Duodenal mucosa (tissue), 2 donors: Measurements from ENCODE around the gene PIAS4.

Experiments
- H3K27ac ChIP-seq: one replicate; pipeline ENCODE4 v1.7.0; 2013; ENCODE audit warnings: low read depth, low read length
- H3K27me3 ChIP-seq, 2 donors: one replicate each; pipeline ENCODE4 v1.7.0; 2013; ENCODE audit warnings: low read length in 2 of 2, control low read depth in 1 of 2; ENCODE audit not compliant: insufficient read depth in 2 of 2, control insufficient read depth in 1 of 2
- H3K36me3 ChIP-seq, 2 donors: one replicate each; pipeline ENCODE4 v1.7.0; 2013; ENCODE audit warnings: low read length in 2 of 2, control low read depth in 1 of 2; ENCODE audit not compliant: insufficient read depth in 2 of 2, control insufficient read depth in 1 of 2
- H3K4me1 ChIP-seq, 2 donors: one replicate each; pipeline ENCODE4 v1.7.0; 2013; ENCODE audit warnings: low read length in 2 of 2, control low read depth in 1 of 2; ENCODE audit not compliant: insufficient read depth in 2 of 2, control insufficient read depth in 1 of 2
- H3K4me3 ChIP-seq, 2 donors: one replicate each; pipeline ENCODE4 v1.7.0; 2013; ENCODE audit warnings: low read length in 2 of 2, low read depth in 1 of 2
- H3K9ac ChIP-seq, 2 donors: one replicate each; pipeline ENCODE4 v1.7.0; 2013; ENCODE audit warnings: low read length in 2 of 2, low read depth in 1 of 2
- H3K9me3 ChIP-seq, 2 donors: one replicate each; pipeline ENCODE4 v1.7.0; 2013; ENCODE audit warnings: low read length in 2 of 2, control low read depth in 1 of 2; ENCODE audit not compliant: control insufficient read depth in 1 of 2

The PIAS4 gene

GRCh38 chr19:4080473-4080872, 72.9 kb downstream of the PIAS4 start:
- no peak overlapping the region for H3K4me3 ChIP-seq
- no peaks in the 10 kb centered on the region for H3K27me3 ChIP-seq
- H3K27ac ChIP-seq, result no peak overlapping the region
- H3K36me3 ChIP-seq, result no peaks in the 10 kb centered on the region
- H3K4me1 ChIP-seq, result peaks cover 25 to 26% of the 10 kb centered on the region in 2 donors
- no peak overlapping the region for H3K9ac ChIP-seq
- no peaks in the 10 kb centered on the region for H3K9me3 ChIP-seq

DNA sequence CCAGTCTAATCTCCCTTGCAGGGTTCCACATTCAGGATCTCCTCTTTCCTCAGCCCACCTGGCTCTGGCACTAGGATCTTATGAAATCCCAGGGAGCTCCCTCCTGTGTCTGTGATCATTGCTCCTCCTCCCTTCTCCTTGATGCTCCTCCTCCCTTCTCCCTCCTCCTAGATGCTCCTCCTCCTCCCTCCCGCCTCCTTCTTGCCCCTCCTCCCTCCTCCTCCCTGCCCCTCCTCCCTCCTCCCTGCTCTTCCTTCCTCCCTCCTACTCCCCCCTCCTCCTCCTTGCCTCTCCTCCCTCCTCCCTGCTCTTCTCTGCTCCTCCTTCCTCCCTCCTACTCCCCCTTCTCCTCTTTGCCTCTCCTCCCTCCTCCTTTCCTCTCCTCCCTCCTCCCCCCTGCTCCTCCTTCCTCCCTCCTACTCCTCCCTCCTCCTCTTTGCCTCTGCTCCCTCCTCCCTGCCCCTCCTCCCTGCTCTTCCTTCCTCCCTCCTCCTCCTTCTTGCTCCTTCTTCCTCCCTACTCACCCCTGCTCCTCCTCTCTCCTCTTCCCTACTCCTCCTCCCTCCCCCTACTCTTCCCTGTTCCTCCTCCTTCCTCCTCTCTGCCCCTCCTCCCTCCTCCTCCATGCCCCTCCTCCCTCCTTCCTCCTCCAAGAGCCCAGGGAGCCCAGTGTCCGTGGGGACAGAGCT, 74.0 kb downstream of the PIAS4 start:
- Histone ChIP-seq H3K9me3 (no peaks in the 10 kb centered on the region), H3K27me3 (no peaks in the 10 kb centered on the region), H3K27ac (no peak overlapping the region), H3K4me3 (no peak overlapping the region), H3K4me1 (peaks cover 25 to 33% of the 10 kb centered on the region in 2 donors), H3K36me3 (no peaks in the 10 kb centered on the region), H3K9ac (no peak overlapping the region)

- H3K9me3 ChIP-seq, result no peaks in the 10 kb centered on the region
- no peak overlapping the region for H3K9ac ChIP-seq
- peaks cover 21 to 36% of the 10 kb centered on the region in 2 donors for H3K4me1 ChIP-seq
- no peak overlapping the region for H3K4me3 ChIP-seq
- H3K36me3 ChIP-seq, result no peaks in the 10 kb centered on the region
- H3K27ac ChIP-seq, result no peak overlapping the region
- H3K27me3 ChIP-seq, result no peaks in the 10 kb centered on the region
Observed at GRCh38 chr19:4082172-4082571, 74.6 kb downstream of the PIAS4 start.

- Histone ChIP-seq H3K27ac (peak overlapping the region; percentile 42), H3K9me3 (no peaks in the 10 kb centered on the region), H3K9ac (peak overlapping the region; percentile 39 to 43), H3K4me3 (peak overlapping the region; percentile 29 to 50), H3K27me3 (no peaks in the 10 kb centered on the region), H3K4me1 (peaks cover 16 to 36% of the 10 kb centered on the region in 2 donors), H3K36me3 (no peaks in the 10 kb centered on the region)
Observed at GRCh38 chr19:4083677-4084546, 76.4 kb downstream of the PIAS4 start.

GRCh38 chr19:4084547-4084877, 77.0 kb downstream of the PIAS4 start:
- Histone ChIP-seq H3K27ac (peak overlapping the region; percentile 56), H3K27me3 (no peaks in the 10 kb centered on the region), H3K4me1 (peaks cover 16 to 36% of the 10 kb centered on the region in 2 donors), H3K36me3 (no peaks in the 10 kb centered on the region), H3K9ac (peak overlapping the region in 1 of 2 donors; percentile 43), H3K4me3 (peak overlapping the region; percentile 29 to 50), H3K9me3 (no peaks in the 10 kb centered on the region)

GRCh38 chr19:4086411-4086867, 78.9 kb downstream of the PIAS4 start:
- Histone ChIP-seq H3K4me1 (peaks cover 16 to 36% of the 10 kb centered on the region in 2 donors), H3K9me3 (no peaks in the 10 kb centered on the region), H3K4me3 (no peak overlapping the region), H3K9ac (peak overlapping the region in 1 of 2 donors; percentile 32), H3K27me3 (no peaks in the 10 kb centered on the region), H3K36me3 (peaks cover 0 to 14% of the 10 kb centered on the region in 2 donors), H3K27ac (no peak overlapping the region)

DNA sequence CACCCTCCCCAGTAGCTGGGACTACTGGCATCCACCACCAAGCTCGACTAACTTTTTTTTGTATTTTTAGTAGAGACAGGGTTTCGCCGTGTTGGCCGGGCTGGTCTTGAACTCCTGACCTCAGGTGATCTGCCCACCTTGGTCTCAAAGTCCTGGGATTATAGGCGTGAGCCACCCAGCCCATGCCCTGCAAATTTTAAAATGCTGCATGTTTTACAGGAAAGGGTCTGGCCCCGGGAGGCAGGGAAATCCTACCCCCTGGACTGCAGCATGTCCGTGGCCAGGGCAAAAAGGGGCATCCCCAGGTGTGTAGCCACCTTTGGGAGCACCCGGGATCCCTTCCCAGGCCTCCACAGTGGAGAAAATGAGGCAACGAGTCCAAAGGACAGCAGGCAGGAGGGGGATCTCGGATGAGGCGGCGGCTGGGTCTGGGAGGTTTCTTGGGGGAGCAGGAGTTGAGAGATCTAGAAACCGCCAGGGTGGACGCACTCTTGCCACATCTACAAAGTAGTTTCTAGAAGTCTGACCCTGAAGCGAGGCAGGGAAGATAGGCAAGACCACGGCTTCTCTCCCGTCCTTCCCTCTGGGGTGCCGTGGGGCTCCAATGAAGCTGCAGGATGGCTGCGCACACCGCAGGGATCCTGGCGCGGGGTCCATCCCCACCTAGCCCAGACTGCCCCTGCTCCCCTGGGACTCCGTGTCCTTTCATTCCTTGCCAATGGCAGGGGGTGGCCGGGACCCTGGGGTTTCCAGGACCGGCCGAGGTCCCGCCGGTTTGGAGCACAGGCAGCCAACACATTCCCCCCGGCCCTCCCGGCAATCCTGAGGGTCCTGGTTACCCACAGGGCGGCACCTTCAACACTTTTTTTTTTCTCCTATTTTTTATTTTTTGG, 80.5 kb downstream of the PIAS4 start:
- Histone ChIP-seq H3K4me3 (no peak overlapping the region), H3K36me3 (peaks cover 0 to 19% of the 10 kb centered on the region in 2 donors), H3K27ac (no peak overlapping the region), H3K9me3 (no peaks in the 10 kb centered on the region), H3K4me1 (peaks cover 16 to 36% of the 10 kb centered on the region in 2 donors), H3K27me3 (no peaks in the 10 kb centered on the region), H3K9ac (no peak overlapping the region)

DNA sequence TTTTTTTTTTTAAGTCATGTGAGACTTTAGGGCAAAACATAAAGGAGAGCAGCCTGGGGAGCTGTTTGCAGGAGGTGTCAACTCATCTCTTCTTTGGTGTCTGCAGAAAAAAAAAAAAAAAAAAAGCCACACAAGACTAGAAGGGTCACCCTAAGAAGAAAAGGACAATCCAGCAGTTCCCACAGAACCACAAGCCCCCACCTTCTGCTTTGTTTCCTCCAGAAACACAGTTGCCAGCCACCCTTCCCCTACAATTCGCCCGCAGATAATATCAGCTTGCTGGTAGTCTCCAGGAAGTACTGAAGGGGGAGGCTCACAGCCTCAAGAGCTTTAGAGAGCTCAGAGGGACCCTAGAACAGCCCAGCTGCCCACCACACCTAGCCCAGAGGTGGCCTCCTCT, 81.4 kb downstream of the PIAS4 start:
- H3K27ac ChIP-seq, result peak overlapping the region; percentile 44
- peaks cover 14 to 29% of the 10 kb centered on the region in 2 donors for H3K4me1 ChIP-seq
- H3K27me3 ChIP-seq, result no peaks in the 10 kb centered on the region
- H3K4me3 ChIP-seq, result no peak overlapping the region
- H3K36me3 ChIP-seq, result peaks cover 0 to 26% of the 10 kb centered on the region in 2 donors
- no peaks in the 10 kb centered on the region for H3K9me3 ChIP-seq
- H3K9ac ChIP-seq, result peak overlapping the region in 1 of 2 donors; percentile 39
